GM13976 (cell line): ENCODE results near the gene PTGR3.

ENCODE experiments used
- DNase-seq: peaks from one replicate; pipeline ENCODE4 v3.0.0; 2012; ENCODE audit warnings: low spot score
- in situ Hi-C: fragments of 300-500 bp; cut with MboI; formaldehyde crosslinking; loops from one replicate; pipeline ENCODE4 v1.12.0; 2022; ENCODE audit warnings: low sequenced_read_pairs, mixed read lengths, inconsistent platforms; ENCODE audit not compliant: unreplicated experiment
- TF ChIP-seq, protein P1 (sequence below): IDR thresholded peaks from 2 replicates; pipeline ENCODE4 v1.5.1; 2012; ENCODE audit warnings: borderline replicate concordance, mild to moderate bottlenecking; ENCODE audit not compliant: insufficient read depth; ENCODE audit errors: extremely low read depth, missing control alignments, control extremely low read depth

The PTGR3 gene

DNA sequence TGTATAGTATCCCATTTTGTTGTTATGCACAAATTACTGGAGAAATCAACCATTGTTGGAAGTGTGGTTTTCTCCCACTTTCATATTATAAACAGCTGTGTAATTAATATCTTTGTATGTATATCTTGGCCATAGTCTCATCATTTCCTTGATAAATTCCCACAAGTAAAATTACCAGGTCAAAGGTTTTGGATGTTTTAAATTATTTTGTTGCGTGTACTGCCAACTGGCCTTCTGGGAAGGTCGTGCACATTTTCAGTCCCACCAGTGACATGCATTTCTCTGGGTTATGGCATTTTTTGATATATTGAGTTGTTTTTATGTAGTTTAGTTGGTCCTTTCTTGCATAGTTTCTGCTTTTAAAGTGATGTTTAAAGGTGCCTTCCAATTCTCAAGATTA lies 43.2 kb upstream of the PTGR3 start:
- TF ChIP-seq, protein P1, sequence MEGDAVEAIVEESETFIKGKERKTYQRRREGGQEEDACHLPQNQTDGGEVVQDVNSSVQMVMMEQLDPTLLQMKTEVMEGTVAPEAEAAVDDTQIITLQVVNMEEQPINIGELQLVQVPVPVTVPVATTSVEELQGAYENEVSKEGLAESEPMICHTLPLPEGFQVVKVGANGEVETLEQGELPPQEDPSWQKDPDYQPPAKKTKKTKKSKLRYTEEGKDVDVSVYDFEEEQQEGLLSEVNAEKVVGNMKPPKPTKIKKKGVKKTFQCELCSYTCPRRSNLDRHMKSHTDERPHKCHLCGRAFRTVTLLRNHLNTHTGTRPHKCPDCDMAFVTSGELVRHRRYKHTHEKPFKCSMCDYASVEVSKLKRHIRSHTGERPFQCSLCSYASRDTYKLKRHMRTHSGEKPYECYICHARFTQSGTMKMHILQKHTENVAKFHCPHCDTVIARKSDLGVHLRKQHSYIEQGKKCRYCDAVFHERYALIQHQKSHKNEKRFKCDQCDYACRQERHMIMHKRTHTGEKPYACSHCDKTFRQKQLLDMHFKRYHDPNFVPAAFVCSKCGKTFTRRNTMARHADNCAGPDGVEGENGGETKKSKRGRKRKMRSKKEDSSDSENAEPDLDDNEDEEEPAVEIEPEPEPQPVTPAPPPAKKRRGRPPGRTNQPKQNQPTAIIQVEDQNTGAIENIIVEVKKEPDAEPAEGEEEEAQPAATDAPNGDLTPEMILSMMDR, result no peak
- in situ Hi-C loops, result no loop called here
- DNase-seq, result no peak

DNA sequence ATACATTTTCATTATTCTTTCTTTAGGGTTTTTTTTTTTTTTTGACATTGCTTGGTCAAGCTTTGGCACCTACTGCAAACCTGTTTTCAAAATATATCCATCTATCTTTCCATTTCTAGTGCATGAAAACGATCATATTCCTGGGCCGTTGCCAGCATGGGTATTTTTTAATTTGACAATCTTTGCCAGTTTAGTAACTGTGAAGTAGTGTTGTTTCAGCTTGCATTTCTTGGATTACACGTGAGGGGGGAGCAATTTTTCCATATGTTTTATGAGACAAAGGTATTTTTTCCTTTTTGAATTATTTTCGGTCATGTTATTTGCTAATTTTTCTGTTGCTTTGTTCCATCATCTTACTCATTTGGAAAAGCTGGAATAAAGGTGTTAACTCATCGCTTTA lies 42.5 kb upstream of the PTGR3 start:
- in situ Hi-C loops, result no loop called here
- no peak for DNase-seq
- TF ChIP-seq, protein P1, result no peak

DNA sequence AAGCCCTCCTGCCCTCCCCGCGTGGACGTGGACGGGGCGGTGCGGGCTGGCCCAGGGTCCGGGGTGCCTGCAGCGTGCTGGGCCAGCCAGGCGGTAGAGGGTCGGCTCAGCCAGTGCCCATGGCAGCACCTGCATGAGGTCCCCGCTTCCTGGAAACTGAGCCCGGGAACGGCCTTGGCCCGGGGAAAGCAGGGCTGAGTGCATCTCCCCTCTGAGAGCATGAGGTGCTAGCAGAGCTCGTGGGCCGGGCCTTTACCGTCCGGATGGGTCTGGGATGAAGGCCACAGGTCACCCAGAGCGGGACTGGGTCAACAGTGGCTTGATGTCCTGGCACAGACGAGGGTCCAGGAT lies 41.5 kb upstream of the PTGR3 start:
- DNase-seq, result no peak
- in situ Hi-C loops, result no loop called here
- TF ChIP-seq, protein P1, result no peak

DNA sequence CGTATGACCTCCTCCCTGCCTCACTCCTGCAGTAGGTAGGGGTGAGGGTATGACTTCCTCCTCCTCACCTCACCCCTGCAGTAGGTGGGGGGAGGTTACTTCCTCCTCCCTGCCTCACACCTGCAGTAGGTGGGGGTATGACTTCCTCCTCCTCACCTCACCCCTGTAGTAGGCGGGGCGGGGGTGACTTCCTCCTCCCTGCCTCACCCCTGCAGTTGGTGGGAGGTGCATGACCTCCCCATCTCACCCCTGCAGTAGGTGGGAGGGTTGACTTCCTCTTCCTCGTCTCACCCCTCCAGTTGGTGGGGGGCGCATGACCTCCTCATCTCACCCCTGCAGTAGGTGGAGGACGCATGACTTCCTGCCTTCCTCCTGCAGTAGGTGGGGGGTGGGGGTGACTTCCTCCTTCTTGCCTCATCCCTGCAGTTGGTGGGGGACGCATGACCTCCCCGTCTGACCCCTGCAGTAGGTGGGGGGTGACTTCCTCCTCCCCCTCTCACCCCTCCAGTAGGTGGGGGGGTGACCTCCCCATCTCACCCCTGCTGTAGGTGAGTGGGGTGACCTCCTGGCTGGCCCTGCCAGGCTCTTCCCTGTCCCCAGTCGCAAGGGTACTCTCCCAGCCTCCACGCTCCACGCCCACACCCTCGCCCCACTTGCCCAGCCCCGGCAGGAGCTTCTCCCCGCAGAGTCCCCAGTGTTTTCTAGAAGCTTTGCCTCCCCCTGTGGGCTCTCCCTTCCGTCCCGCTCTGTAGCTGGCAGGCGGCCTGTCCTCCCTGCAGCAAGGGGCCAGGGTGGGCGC lies 40.9 kb upstream of the PTGR3 start:
- TF ChIP-seq, protein P1, result no peak

DNA sequence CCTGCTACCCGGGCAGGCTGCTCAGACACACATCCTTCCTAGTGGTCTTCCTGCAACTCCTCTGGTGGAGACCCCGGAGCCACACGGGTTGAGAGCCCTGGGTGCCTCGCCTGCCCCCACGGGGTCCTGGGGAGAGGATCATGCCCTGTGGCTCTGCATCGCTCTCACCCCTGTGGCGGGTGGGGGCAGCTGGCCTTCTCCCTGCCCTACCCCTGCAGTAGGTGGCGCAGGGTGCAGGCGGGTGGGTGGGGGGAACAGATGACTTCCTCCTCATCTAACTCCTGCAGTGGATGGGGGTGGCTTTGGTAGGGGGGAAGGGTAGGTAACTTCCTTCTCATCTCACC lies 40.2 kb upstream of the PTGR3 start:
- in situ Hi-C loops, result no loop called here
- TF ChIP-seq, protein P1, result no peak
- no peak for DNase-seq

More for the DNA sequence above, 40.9 kb upstream of the PTGR3 start:
- DNase-seq, result no peak
- in situ Hi-C loops, result no loop called here

DNA sequence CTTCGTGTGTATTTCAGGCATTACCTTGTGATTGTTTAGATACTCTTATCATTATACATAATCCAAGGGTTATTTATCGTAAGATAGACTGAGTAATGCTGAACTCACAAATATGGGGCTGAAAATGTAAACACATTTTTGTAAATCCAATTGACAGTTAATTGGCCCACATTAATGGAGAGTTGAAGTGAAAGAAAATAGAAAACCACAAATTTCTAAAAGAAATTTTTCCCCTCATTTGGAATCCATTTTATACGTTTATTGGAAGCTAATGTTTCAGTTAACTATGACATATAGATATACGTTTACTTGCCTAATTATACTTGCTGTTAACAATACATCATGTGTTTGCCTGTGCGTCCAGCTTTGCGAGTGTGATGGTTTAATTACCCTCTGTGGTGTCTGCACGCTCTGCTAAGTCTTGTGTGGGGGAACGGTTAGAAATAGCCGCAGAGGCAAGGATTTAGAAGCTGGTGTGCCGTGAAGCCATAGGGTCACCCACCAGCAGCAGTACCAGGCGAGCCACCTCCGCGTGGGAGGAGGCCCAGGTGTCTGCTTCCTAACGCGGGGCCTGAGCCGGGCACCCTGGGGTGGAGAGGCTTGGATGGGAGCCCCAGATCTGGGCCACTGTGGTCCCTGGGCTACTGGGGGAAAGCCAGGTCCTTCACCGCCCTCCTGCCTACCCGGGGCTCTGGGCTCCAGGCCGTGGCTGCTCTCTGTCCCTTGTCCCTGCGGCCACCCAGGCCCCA lies 39.7 kb upstream of the PTGR3 start:
- no peak for DNase-seq
- in situ Hi-C loops, result no loop called here
- TF ChIP-seq, protein P1, result no peak
